GM23338 (cell line): ENCODE results near the gene C2orf49. TPM values are rescaled to one million over a fixed set of nuclear protein-coding genes. Genes with fewer than 3 reads are reported as not detected.
A peak's percentile ranks its signal among the peaks of the same experiment; 100 is the strongest.

Experiments used
- ATAC-seq: fragments of 200-7000 bp; cut with Tn5 transposase; 3 replicates; pipeline ENCODE4 v1.9.1; 2020
- DNase-seq: peaks from one replicate; pipeline ENCODE4 v3.0.0-alpha.2; 2015; ENCODE audit warnings: low spot score
- H2AFZ ChIP-seq: fragments of 200-600 bp; sonication (generic); 2 replicates; pipeline ENCODE4 v1.8.0; 2016; ENCODE audit warnings: antibody characterized with exemption, mild to moderate bottlenecking, moderate library complexity
- H3F3A ChIP-seq: fragments of 200-600 bp; sonication (generic); replicated peaks from 2 replicates; pipeline ENCODE4 v1.8.0; 2017; ENCODE audit warnings: antibody characterized with exemption, mixed run types, low read depth
- H3K27ac ChIP-seq: fragments of 200-600 bp; sonication (generic); 2 replicates; pipeline ENCODE4 v1.6.1; 2016; ENCODE audit warnings: low read depth
- H3K27me3 ChIP-seq: fragments of 200-600 bp; sonication (generic); 2 replicates; pipeline ENCODE4 v1.8.0; 2016; ENCODE audit warnings: mild to moderate bottlenecking, mixed run types, moderate library complexity; ENCODE audit not compliant: insufficient read depth
- H3K36me3 ChIP-seq: fragments of 200-600 bp; sonication (generic); 2 replicates; pipeline ENCODE4 v1.8.0; 2016; ENCODE audit warnings: mild to moderate bottlenecking; ENCODE audit not compliant: insufficient read depth
- H3K4me1 ChIP-seq: fragments of 200-600 bp; sonication (generic); 2 replicates; pipeline ENCODE4 v1.8.0; 2016; ENCODE audit warnings: mild to moderate bottlenecking, moderate library complexity; ENCODE audit not compliant: insufficient read depth
- H3K4me2 ChIP-seq: fragments of 200-600 bp; sonication (generic); 2 replicates; pipeline ENCODE4 v1.7.1; 2017; ENCODE audit warnings: mixed run types
- H3K4me3 ChIP-seq: fragments of 200-600 bp; sonication (generic); 2 replicates; pipeline ENCODE4 v1.6.1; 2016; ENCODE audit warnings: mixed run types
- H3K79me2 ChIP-seq: fragments of 200-600 bp; sonication (generic); replicated peaks from 2 replicates; pipeline ENCODE4 v1.8.0; 2017; ENCODE audit warnings: mild to moderate bottlenecking; ENCODE audit not compliant: insufficient read depth
- H3K9me2 ChIP-seq: fragments of 200-600 bp; sonication (generic); 2 replicates; pipeline ENCODE4 v1.8.0; 2017; ENCODE audit not compliant: insufficient read depth
- H4K20me1 ChIP-seq: fragments of 200-600 bp; sonication (generic); replicated peaks from 2 replicates; pipeline ENCODE4 v1.8.0; 2017; ENCODE audit warnings: mild to moderate bottlenecking; ENCODE audit not compliant: insufficient read depth
- H3K27ac Mint-ChIP-seq: 2 replicates; pipeline ENCODE4 v1.8.0; 2020; ENCODE audit warnings: inconsistent platforms, mild to moderate bottlenecking, moderate library complexity, mixed read lengths
- H3K27me3 Mint-ChIP-seq: 3 replicates; pipeline ENCODE4 v1.8.0; 2022; ENCODE audit warnings: low read depth, mild to moderate bottlenecking, moderate library complexity, mixed read lengths, inconsistent platforms; ENCODE audit not compliant: insufficient read depth, poor library complexity
- H3K36me3 Mint-ChIP-seq: 3 replicates; pipeline ENCODE4 v1.8.0; 2021; ENCODE audit warnings: low read depth, mild to moderate bottlenecking, inconsistent platforms, moderate library complexity, mixed read lengths
- H3K4me1 Mint-ChIP-seq: 3 replicates; pipeline ENCODE4 v1.8.0; 2020; ENCODE audit warnings: mild to moderate bottlenecking, inconsistent platforms, mixed read lengths
- H3K4me3 Mint-ChIP-seq: 3 replicates; pipeline ENCODE4 v1.8.0; 2021; ENCODE audit warnings: moderate library complexity, mild to moderate bottlenecking, inconsistent platforms, mixed read lengths
- H3K9me3 Mint-ChIP-seq: 3 replicates; pipeline ENCODE4 v1.8.0; 2020; ENCODE audit warnings: moderate library complexity, mild to moderate bottlenecking, inconsistent platforms, mixed read lengths
- CREB1 ChIP-seq: fragments of 250-450 bp; sonication (Bioruptor Pico); IDR thresholded peaks from 2 replicates; pipeline ENCODE4 v1.5.0; 2020; ENCODE audit warnings: low read depth, mild to moderate bottlenecking, moderate library complexity
- CTCF ChIP-seq, 2 experiments: fragments of 200-600 bp in 1 of 2; sonication (generic) in 1 of 2; conservative IDR thresholded peaks; 2 replicates each; pipeline versions ENCODE4 v1.5.1 to v1.6.1; 2016 to 2017; ENCODE audit warnings: antibody characterized with exemption in 2 of 2, low read depth in 2 of 2, mild to moderate bottlenecking in 2 of 2, moderate library complexity in 1 of 2
- JUNB ChIP-seq: IDR thresholded peaks from one replicate; pipeline ENCODE4 v1.6.1; 2016; ENCODE audit warnings: antibody characterized with exemption; ENCODE audit not compliant: unreplicated experiment
- REST ChIP-seq: IDR thresholded peaks from one replicate; pipeline ENCODE4 v1.6.1; 2018; ENCODE audit warnings: antibody characterized with exemption; ENCODE audit not compliant: unreplicated experiment
- STAT1 ChIP-seq: IDR thresholded peaks from one replicate; pipeline ENCODE4 v1.6.1; 2016; ENCODE audit warnings: antibody characterized with exemption; ENCODE audit not compliant: unreplicated experiment
- ZNF114 ChIP-seq: fragments of 250-450 bp; sonication (Bioruptor Pico); IDR thresholded peaks from 2 replicates; pipeline ENCODE4 v1.5.0; 2020; ENCODE audit warnings: mild to moderate bottlenecking, moderate library complexity
- ZNF331 ChIP-seq: fragments of 250-450 bp; sonication (Bioruptor Pico); IDR thresholded peaks from 2 replicates; pipeline ENCODE4 v1.5.0; 2020; ENCODE audit warnings: low read depth, mild to moderate bottlenecking, moderate library complexity
- polyA plus RNA-seq: library from polyadenylated mRNA; unstranded; fragments of >200 nt; fragmentation: Nextera tagmentation; extraction: Ambion mirVana; gene quantifications from 2 replicates; pipeline ENCODE4 v1.2.1, GENCODE V29; 2016
- total RNA-seq: library from RNA; depleted of rRNA; stranded (reverse); fragments of >200 nt; shearing (Covaris generic); gene quantifications from 2 replicates; pipeline ENCODE4 v1.2.3, GENCODE V29; 2014

C2orf49 gene
- total and polyA plus RNA-seq, 2 experiments from 2014 or later: 19.6 to 33.8 TPM

- H3K27ac ChIP-seq: no peak overlapping the region
- no peaks in the 10 kb centered on the region for H3F3A ChIP-seq
- no peak overlapping the region for H3K4me2 ChIP-seq
- ATAC-seq (no peak), DNase-seq (no peak)
- TF ChIP-seq ZNF114: no peak
- no peak for TF ChIP-seq ZNF331
- no peak for TF ChIP-seq REST
- TF ChIP-seq CREB1: no peak
- TF ChIP-seq JUNB: no peak
- H4K20me1 ChIP-seq: no peaks in the 10 kb centered on the region; the same call in 1 of the 2 replicates
- H3K36me3 Mint-ChIP-seq: peaks cover 35% of the 10 kb centered on the region
- H3K27me3 ChIP-seq: no peaks in the 10 kb centered on the region
- no peaks in the 10 kb centered on the region for H3K9me3 Mint-ChIP-seq
- H3K4me3 ChIP-seq: no peak overlapping the region
- peaks cover 9% of the 10 kb centered on the region for H3K27me3 Mint-ChIP-seq
- no peaks in the 10 kb centered on the region for H3K9me2 ChIP-seq
- no peak overlapping the region for H3K27ac Mint-ChIP-seq
- no peak overlapping the region for H2AFZ ChIP-seq
- no peaks in the 10 kb centered on the region for H3K4me1 ChIP-seq
- H3K4me1 Mint-ChIP-seq: 0 out of 3 replicates have a peak, but pooled peaks cover 2% of the 10 kb centered on the region
- no peaks in the 10 kb centered on the region for H3K79me2 ChIP-seq
- H3K36me3 ChIP-seq: no peaks in the 10 kb centered on the region; the same call in 1 of the 2 replicates
- no peak overlapping the region for H3K4me3 Mint-ChIP-seq
Observed at GRCh38 chr2:105368759-105369408, 31.5 kb downstream of the C2orf49 start.

GRCh38 chr2:105369777-105370690 lies 32.7 kb downstream of the C2orf49 start:
- H3K79me2 ChIP-seq: no peaks in the 10 kb centered on the region
- no peak overlapping the region for H3K27ac ChIP-seq
- DNase-seq (peak; percentile 96), ATAC-seq (peak; percentile 99)
- no peak overlapping the region for H3K4me3 ChIP-seq
- no peak overlapping the region for H3K4me2 ChIP-seq
- no peak overlapping the region for H3K4me3 Mint-ChIP-seq
- no peaks in the 10 kb centered on the region; the same call in 1 of the 2 replicates for H4K20me1 ChIP-seq
- H3K27me3 ChIP-seq: no peaks in the 10 kb centered on the region
- H3K9me2 ChIP-seq: no peaks in the 10 kb centered on the region
- H3K4me1 Mint-ChIP-seq: 0 out of 3 replicates have a peak, but pooled peaks cover 2% of the 10 kb centered on the region
- H3F3A ChIP-seq: no peaks in the 10 kb centered on the region
- no peak overlapping the region for H2AFZ ChIP-seq
- H3K36me3 Mint-ChIP-seq: peaks cover 31% of the 10 kb centered on the region
- H3K27me3 Mint-ChIP-seq: peaks cover 7% of the 10 kb centered on the region
- H3K36me3 ChIP-seq: no peaks in the 10 kb centered on the region; the same call in 1 of the 2 replicates
- TF ChIP-seq CTCF (conservative IDR thresholded peaks at IDR 0.05; ENCODE audit: low read depth in 2 of 2) (peak; percentile 74 to 94), STAT1 (no peak)
- no peaks in the 10 kb centered on the region for H3K4me1 ChIP-seq
- H3K27ac Mint-ChIP-seq: no peak overlapping the region
- no peaks in the 10 kb centered on the region for H3K9me3 Mint-ChIP-seq
